HCT116 (cell line): ENCODE data around the gene GALNT7.

Source experiments
- CTCF ChIP-seq, 3 experiments: fragments of 200-600 bp in 1 of 3; sonication (generic) in 1 of 3; IDR thresholded peaks in 2 of 3; conservative IDR thresholded peaks in 1 of 3; 2 replicates each; pipeline ENCODE4 v1.5.1; 2012 to 2017; ENCODE audit warnings: low read depth in 2 of 3, low read length in 2 of 3, antibody characterized with exemption in 1 of 3, borderline replicate concordance in 1 of 3, control low read depth in 1 of 3, mild to moderate bottlenecking in 1 of 3, mixed read lengths in 1 of 3, mixed run types in 1 of 3, moderate library complexity in 1 of 3; ENCODE audit not compliant: insufficient read depth in 1 of 3
- EGR1 ChIP-seq: IDR thresholded peaks from 2 replicates; pipeline ENCODE4 v1.6.1; 2012; ENCODE audit warnings: low read depth
- ELF1 ChIP-seq: IDR thresholded peaks from 2 replicates; pipeline ENCODE4 v1.6.1; 2012; ENCODE audit warnings: low read depth, borderline replicate concordance
- EZH2 ChIP-seq: fragments of 200-600 bp; sonication (generic); IDR thresholded peaks from 2 replicates; pipeline ENCODE4 v1.6.1; 2017; ENCODE audit warnings: antibody characterized with exemption, mixed run types
- POLR2A ChIP-seq: IDR thresholded peaks from 2 replicates; pipeline ENCODE4 v1.7.0; 2011; ENCODE audit warnings: borderline replicate concordance; ENCODE audit not compliant: insufficient read depth, insufficient read length; ENCODE audit errors: extremely low read depth
- POLR2AphosphoS5 ChIP-seq: IDR thresholded peaks from 2 replicates; pipeline ENCODE4 v1.6.1; 2011; ENCODE audit warnings: mild to moderate bottlenecking, low read depth, low read length, moderate library complexity
- SIN3A ChIP-seq: IDR thresholded peaks from 2 replicates; pipeline ENCODE4 v1.6.1; 2012; ENCODE audit warnings: low read depth
- YY1 ChIP-seq: IDR thresholded peaks from 2 replicates; pipeline ENCODE4 v1.6.1; 2011; ENCODE audit warnings: low read length, low read depth, moderate library complexity, mild to moderate bottlenecking; ENCODE audit not compliant: insufficient replicate concordance; ENCODE audit errors: extremely low read depth
- ZNF274 ChIP-seq: fragments of 200-500 bp; sonication (Bioruptor generic); IDR thresholded peaks from 2 replicates; pipeline ENCODE4 v1.6.1; 2014; ENCODE audit warnings: mild to moderate bottlenecking, low read depth, low read length, inconsistent platforms
- TF ChIP-seq, protein P1 (sequence below): IDR thresholded peaks from 2 replicates; pipeline ENCODE4 v1.6.1; 2012

- TF ChIP-seq EGR1 = no peak
- TF ChIP-seq YY1 = peak; percentile 27
- peak; percentile 91 for TF ChIP-seq POLR2AphosphoS5
- peak; percentile 80; the same call in 1 of the 2 replicates for TF ChIP-seq SIN3A
- no peak for TF ChIP-seq ELF1
- TF ChIP-seq CTCF (IDR thresholded peaks at IDR 0.05 in 2 of 3, conservative IDR thresholded peaks at IDR 0.05 in 1 of 3; ENCODE audit: borderline replicate concordance in 1 of 3, insufficient read depth in 1 of 3, low read depth in 2 of 3, low read length in 2 of 3) = no peak
- TF ChIP-seq, protein P1, sequence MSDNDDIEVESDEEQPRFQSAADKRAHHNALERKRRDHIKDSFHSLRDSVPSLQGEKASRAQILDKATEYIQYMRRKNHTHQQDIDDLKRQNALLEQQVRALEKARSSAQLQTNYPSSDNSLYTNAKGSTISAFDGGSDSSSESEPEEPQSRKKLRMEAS = peak; percentile 54
- TF ChIP-seq ZNF274 = no peak
- TF ChIP-seq EZH2 = no peak
- TF ChIP-seq POLR2A = peak; percentile 78
Observed at GRCh38 chr4:173334085-173334890, 165.7 kb downstream of the GALNT7 start, which contains the start of gene HMGB2.
